HG03575 (cell line): ENCODE data around the gene TJP3.
"Not testable (repeated sequence)": the region's sequence is repeated elsewhere in the genome, so short reads cannot be mapped to it uniquely, and the experiment has no call there.

Experiments used
- ATAC-seq: cut with Tn5 transposase; IDR thresholded peaks from one replicate; pipeline ENCODE4 v1.9.1; 2021; ENCODE audit not compliant: unreplicated experiment, insufficient number of reproducible peaks, low FRiP score; ENCODE audit errors: extremely low read depth

The TJP3 gene, protein sequence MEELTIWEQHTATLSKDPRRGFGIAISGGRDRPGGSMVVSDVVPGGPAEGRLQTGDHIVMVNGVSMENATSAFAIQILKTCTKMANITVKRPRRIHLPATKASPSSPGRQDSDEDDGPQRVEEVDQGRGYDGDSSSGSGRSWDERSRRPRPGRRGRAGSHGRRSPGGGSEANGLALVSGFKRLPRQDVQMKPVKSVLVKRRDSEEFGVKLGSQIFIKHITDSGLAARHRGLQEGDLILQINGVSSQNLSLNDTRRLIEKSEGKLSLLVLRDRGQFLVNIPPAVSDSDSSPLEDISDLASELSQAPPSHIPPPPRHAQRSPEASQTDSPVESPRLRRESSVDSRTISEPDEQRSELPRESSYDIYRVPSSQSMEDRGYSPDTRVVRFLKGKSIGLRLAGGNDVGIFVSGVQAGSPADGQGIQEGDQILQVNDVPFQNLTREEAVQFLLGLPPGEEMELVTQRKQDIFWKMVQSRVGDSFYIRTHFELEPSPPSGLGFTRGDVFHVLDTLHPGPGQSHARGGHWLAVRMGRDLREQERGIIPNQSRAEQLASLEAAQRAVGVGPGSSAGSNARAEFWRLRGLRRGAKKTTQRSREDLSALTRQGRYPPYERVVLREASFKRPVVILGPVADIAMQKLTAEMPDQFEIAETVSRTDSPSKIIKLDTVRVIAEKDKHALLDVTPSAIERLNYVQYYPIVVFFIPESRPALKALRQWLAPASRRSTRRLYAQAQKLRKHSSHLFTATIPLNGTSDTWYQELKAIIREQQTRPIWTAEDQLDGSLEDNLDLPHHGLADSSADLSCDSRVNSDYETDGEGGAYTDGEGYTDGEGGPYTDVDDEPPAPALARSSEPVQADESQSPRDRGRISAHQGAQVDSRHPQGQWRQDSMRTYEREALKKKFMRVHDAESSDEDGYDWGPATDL

DNA sequence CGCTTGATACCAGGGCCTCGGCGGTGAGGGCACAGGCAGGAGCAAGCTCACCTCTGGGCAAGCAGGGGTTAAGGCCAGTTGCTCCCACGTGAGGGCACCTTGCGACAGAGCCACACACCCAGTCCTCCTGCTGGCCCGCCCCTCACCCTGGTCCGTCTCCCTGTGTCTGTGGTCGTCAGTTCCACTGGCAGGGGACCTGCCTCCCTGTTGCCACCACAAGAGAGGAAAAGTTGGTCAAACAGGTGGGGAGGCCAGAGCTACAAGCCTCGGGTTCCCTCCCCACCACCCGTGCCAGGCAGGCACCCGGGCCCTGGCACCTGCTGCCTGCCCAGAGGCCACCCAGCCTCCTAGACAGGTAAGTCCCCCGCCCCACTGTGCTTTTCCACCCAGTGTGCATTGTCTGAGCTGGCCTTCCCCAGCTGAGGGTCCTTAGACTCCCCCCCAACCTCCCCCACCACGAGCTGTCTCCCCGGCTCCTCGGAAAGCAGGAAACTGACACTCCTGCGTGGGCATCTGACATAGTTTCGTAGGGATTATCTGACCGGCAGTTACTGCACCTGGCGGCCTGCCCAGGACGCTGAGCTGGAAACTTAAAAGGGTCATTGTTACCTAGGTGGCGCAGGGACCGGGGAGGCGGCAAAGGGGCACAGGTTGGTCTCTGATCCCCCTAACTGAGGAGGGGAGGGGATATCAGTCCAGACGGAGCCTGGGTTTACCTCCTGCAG is at the start of gene TJP3:
Gene TJP3, plus strand, starts transcription at position 178 of the 725 bp plus-strand sequence. CDS start 20,049 bp downstream, outside the sequence.
- no peak for ATAC-seq

DNA sequence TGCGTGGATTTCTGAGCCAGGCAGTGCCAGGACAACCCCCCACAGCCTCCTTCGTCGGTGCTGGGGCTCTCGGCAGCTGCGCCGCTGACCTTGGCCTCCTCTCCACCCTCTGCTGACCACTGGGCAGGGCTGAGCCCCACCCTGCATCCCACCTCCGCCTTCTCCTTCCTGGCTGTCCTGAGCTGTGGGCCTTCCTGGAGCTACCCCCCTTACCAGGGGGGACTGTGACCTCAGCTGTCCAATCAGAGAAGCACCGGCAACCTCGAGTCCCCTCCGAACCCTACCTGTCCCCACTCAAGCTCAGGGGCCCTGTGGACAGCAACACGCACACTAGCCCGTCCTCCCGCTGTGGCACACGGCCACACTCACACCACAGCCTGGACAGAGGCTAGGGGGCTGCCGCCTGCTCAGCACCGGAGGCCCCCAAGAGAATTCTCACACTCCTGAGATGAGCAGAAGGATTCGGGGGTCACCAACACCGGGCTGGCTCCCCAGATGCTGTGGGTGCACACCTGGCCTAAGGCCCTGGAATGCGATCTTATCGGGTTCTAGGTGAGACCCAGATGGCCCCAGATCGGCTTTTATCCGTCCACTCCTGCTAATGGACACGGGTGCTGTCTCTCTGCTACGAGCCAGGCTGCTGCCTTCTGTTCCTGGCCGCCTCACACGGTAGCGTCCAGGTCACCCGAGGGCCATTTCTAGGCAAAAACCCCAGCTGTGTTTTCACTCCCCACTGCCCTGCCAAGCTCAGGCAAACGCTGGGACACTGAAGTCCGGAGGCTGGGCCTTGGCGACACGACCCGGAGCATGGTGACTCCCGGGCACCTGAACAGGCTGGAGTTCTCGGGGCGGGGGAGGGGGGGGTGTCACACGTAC is 49.1 kb upstream of the TJP3 start:
- no peak for ATAC-seq

DNA sequence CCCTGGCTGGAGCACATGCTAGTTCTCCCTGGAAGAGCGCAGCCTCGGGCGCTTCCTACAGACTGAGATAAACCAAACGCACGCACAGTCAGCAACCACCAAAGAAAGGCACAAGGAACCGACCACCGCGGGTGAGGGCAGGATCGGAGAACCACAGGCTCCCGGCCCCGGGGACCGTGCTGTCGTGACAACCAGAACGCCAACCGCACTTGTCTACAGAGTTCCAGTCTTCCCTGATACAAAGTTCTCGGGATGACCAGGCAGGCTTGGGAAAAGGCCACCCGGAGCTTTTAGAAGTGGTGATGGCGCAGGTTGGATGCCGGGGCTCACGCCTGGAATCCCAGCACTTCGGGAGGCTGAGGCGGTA is 48.5 kb upstream of the TJP3 start:
- ATAC-seq, result no peak

DNA sequence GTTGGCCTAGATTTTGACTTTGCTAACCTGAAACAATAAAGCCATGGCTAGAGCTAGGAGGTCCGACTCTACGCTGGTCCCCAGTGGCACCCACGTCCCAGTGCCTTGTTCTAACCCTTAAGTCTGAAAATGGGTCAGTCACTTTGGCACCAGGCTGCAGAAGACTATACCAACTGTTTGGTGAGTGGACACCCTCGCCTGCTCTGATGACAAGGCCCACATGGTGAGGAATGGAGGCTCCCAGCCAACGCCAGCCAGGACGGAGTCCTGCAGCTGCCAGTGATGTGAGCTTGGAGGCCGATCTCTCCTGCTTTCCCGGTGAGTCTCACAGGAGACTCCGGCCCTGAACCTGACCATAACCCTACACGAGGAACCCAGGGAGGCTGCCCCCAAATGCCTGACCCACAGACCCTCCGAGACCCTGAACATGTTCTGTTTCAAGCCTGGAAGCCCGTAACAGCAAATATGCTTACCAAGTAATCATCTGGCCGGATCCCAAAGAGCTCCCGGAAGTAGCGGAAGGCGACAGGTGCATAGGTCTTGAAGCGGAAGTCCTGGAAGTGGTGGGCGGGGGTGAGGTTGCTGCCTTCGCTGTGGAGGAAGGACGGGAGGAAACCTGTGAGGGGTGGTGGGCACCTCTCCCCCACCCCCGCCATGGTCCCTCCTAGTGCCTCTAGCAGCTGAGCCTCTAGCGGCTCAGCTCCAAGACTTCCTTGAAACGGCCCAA is 47.5 kb upstream of the TJP3 start:
- no peak for ATAC-seq

DNA sequence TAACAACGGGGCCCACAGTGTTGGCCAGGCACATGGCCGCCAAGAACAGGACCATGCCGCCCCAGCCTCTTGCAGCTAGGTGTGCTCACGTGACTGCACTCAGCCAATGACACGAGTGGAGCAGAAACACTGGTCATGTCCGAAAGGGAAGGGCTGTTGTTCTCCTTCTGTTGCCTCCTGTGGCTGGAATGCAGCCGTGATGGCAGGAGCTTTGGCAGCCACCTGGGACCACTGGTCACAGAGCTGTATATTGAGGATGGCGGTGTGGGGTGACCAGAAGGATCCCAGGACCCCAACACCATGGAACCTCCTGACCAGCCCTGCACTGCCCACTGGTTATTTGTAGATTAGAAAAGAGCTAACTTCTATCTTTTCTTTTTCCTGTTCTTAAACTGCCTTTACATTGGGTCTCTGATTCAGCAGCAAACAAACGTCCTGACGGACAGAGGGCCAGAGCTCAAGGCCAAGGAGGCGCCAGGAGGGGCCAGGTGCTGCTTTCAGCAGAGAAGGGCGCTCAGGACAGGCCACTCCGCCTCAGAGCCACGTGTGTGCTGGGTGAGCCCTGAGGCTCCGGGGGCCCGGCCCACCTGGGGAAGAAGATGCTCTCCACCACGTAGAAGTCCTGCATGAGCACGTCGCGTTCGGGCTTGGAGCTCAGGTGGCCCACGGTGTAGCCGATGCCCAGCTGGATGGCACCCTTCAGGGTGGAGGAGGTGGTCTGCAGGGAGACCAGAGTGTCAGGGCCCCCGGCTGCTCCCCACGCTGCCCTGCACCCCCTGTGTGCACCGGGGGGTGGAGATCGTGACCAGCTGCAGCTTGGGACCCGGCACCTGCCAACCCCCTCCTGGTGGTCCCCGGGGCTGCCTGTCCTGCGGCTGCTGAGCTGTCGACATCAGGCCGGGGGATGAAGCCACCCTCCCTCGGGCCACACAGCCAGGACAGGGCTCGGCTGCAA is 46.6 kb upstream of the TJP3 start:
- ATAC-seq, result no peak

DNA sequence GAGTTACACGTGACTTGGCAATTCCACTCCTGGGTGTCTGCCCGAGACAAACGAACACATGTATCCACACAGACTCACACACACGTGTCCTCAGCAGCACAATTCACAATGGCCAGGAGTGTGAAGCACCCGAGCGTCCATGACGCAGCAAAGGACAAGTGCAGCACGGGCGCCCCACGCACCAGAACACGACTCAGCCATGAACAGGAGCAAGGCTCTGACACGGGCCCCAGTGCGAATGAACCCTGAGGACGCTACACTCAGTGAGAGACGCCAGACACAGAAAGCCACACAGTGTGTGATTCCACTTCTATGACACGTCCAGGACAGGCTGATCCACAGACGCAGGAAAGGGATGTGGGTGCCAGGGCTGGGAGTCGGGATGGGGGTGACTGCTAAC is 44.3 kb upstream of the TJP3 start:
- no peak for ATAC-seq

DNA sequence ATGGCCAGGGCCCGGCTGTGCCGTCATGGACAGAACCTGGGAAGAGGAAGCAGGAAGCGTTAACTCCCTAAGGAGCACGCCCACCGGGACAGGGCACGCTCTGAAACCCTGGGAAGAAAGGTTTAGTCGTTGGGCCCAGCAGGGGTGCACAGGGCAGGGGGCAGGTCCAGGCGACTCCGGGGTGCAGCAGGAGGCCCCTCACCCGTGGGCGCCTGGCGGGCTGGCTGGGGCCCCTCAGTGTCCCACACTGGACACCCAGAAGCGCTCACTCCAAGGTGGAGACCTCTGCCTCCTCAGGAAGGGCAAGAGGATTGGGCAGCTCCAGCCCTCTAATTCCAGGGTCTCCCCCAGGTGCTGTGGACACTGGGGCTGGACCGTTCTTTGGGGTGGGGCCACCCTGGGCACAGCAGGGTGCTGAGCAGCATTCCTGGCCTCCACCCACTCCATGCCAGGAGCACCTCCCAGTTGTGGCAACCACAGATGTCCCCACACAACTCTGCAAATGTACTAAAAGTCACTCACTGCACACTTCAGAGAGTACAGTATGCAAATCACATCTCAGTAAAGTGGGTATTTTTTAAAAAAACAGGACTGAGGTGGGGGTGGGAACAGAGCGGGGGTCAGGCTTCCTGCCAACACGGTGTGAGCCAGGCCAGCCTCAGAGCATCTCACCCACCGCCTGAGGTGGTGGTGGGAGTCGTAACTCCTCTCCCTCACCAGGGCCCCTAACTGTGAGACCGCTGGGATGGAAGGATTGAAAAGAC is 43.1 kb upstream of the TJP3 start:
- no peak for ATAC-seq

DNA sequence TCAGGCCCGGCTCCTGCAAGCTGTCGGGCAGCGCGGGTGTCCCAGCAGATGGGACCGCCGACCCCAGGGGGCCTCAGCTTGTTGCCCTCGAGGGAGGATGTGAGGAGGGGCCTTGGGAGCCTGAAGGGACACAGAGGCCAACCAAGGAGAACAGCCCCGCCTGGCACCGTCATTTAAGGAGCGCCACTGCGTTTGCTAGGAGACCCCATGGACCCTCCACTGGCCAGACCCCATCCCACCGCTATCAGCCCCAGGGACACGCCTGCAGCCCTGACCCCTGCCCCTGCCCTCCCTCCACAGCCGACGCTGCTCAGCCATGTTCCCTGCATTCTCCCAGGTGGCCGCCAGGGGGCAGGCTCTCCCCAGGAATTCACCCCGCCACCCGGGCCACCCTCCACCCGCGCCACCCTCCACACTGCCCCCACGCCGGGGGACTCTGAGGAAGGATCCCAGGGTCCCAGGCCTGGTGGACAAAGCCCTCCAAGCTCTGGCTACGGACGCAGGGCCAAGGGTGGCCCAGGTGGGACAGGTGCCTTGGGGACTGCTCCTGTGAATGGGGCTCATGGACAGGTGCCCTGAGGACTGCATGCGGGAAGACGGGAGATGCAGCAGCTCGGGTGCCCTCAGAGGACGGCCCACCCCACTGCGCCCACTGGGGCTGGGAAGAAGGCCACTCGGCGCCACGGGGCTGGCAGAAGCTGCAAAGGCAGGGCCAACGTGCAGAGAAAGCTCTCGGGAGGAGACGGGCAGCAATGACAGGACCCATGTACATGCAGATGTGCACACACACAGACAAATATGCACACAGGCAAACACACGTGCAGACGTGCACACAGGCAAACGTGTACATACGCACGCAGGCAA is 42.3 kb upstream of the TJP3 start:
- ATAC-seq, result no peak

DNA sequence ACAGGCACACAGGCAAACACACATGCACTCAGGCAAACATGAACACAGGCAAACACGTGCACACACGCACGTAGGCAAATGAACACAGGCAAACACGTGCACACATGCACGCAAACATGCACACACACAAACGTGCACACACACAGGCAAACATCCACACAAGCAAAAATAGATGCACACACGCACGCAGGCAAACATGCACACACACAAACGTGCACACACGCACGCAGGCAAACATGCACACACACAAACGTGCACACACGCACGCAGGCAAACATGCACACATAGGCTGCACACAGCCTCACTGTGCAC is 41.7 kb upstream of the TJP3 start:
- ATAC-seq, result not testable (repeated sequence)

DNA sequence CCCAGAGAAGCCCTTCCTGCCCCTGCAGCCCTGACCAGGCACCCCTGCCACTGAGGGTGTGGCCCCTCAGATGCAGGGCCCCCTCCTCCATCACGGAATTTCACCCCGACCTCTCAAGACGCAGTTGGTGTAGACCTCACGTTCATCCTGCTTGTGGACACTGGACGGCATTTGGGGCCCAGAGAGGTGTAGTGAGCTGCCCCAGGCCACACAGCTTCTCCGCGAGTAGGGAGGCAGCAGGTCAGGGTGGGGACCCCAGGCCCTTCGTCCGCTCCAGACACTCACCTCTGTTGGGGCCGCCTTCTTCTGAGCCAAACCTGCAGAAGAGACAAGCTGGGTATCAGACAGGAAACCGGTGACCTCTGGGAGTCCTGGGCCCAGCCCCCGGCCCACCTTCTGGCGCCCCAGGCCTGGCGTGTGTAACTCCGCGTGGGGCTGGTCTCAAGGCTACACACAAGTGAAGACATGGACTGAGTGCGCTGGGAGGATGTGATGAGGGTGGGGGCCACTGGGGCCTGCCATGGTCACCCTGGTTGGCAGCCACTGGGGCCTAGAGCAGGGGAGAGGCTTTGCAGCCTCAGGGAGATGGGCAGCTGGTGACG is 41.0 kb upstream of the TJP3 start:
- ATAC-seq, result no peak

DNA sequence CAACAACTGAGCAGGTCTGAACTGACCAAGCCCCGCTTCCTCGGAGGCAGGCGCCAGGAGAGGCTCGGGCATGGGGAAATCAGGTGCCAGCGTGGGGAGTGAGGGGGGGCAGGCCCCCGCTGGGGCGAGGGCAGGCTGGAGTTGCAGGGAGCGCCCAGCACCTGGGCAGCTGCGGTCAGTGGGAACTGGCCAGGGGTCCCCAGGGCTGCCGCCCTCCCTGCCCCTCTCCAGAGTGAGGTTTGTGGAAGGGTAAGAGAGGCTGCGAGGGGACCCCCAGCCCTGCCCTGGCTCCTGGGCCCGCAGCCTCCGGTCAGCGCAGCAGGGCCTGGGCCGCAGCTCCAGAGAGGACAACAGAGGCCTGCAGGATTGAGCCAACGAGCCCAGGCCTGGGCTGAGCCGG is 40.4 kb upstream of the TJP3 start:
- ATAC-seq, result no peak

DNA sequence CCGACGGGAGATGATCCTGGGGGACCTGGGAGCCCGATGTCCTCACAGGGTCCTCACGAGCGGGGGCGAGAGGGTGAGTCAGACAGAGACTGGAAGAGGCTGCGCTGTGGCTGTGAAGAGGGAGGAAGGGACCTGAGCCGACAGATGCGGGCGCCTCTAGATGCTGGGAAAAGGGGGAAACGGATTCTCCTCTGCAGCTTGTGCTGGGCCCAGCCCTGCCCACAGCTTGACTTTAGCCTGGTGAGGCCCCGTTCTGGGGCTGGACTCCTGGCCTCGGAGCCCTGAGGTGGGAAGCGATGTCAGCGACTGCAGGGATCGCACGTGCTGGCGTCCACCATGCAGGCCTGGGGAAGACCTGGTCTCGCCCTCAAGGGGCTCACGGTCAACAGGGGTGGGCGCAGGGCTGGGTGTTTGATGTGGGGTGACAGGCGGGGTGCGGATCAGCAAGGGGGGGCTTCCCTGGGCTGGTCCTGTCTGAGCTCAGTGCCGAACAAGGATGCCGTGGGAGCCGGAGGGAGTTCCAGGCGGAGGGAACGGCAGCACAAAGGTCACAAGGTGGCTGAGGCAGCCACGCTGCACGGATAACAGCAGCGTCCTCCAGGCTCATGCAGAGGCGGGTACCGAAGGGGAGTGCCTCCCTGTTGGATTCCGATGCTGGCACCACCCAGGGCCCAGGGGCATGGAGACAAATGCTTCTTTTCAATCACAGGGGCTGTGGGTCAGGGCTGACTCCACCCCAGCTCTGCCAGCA is 39.7 kb upstream of the TJP3 start:
- no peak for ATAC-seq

DNA sequence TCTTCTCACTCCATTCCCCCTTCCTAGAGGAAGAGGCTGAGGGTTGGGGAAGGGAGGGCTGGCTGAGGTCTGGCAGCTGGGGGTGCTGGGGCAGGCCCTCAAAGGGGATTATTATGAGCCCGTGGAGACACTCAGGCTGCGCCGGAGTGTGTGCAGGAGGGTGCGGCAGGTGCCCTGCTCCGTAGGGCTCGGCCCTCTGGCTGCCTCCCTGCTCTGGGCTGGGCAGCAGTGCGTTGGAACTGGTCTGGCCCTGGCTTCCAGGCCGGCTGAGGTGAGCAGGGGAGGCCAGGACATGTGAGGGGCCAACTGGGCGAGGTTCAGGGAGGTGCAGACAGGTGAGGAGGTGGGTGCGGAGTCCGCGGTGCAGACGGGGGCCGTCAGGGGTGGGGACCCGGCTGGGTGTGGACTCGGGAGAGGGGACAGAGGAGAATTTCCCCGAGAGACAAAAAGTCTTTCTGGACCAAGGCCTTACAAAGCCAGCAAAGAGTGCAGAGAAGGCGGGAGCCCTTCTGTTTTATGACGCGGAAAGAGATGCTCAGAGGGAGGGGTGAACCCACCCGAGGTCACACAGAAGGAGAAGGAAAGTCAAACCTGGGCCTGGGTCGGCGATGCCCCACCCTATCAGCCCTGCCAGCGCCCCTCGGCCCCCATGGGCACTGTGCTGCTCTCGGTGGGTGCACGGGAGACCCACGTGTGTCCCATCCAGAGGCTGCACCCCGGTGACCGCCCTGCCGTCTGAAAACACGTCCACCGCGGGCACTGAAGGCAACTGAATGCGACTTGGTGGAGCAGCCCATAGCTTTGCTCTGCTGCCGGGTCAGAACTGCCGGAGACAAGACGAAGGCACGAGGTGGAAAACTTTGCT is 38.9 kb upstream of the TJP3 start:
- ATAC-seq, result no peak
